ENCODE data around the gene CABLES1. TPM values are rescaled to one million over a fixed set of nuclear protein-coding genes. Genes with fewer than 3 reads are reported as not detected.

CABLES1 gene
- total and polyA plus RNA-seq, 2 of the 8 experiments (the other 6 are each of a cell fraction or from before 2014, with no cell fraction given): 9.2 to 26.4 TPM

- TF ChIP-seq KDM4A (IDR thresholded peaks at IDR 0.05; ENCODE audit: low read depth, low read length, severe bottlenecking) (no peak), PHF8 (conservative IDR thresholded peaks at IDR 0.05; ENCODE audit: low read depth, low read length) (no peak)
These were observed 104.8 kb downstream of the CABLES1 start (continued) for GRCh38 chr18:23239885-23240608.
